Dermis blood vessel endothelial cell (primary cell): Measurements from ENCODE around the gene KRT31. TPM values are rescaled to one million over a fixed set of nuclear protein-coding genes. Genes with fewer than 3 reads are reported as not detected.
"Not testable (repeated sequence)": the region's sequence is repeated elsewhere in the genome, so short reads cannot be mapped to it uniquely, and the experiment has no call there.

ENCODE experiments used
- DNase-seq: peaks from one replicate; pipeline ENCODE4 v3.0.0; 2010
- total RNA-seq: library from RNA; depleted of rRNA; stranded (reverse); fragments of >200 nt; gene quantifications from 2 replicates; pipeline ENCODE4 v1.2.3, GENCODE V29; 2014

KRT31 gene
- total RNA-seq, 1 donor from 2014 or later, result not detected

- DNase-seq, result no peak
These were observed 19.7 kb upstream of the KRT31 start for GRCh38 chr17:41417127-41417526.

- no peak for DNase-seq
These were observed 19.1 kb upstream of the KRT31 start for GRCh38 chr17:41416479-41416878.

- no peak for DNase-seq
These were observed 18.5 kb upstream of the KRT31 start for GRCh38 chr17:41415833-41416335.

DNA sequence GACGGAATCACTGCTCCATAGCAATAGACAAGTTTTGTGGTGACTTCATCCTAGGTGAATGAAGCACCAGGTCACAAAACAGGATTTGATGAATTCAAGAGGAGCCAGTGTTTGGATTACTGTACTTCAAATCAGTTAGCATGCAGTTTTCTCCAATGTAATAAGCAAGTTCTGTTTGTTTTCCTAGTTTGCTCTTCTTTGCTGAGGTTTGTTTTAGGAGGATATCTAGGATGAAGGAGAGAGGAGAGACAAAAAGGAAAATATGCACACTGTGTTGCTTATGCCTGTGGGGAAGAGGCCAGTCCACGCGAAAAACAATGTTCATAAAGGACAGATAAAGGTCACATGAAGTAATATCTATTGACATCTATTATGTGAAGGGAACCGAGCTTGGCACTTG lies 18.0 kb upstream of the KRT31 start:
- DNase-seq, result no peak

GRCh38 chr17:41413982-41414381 lies 16.6 kb upstream of the KRT31 start:
- no peak for DNase-seq

- DNase-seq, result no peak
These were observed 16.0 kb upstream of the KRT31 start for GRCh38 chr17:41413353-41413957.

- DNase-seq, result no peak
These were observed 13.8 kb upstream of the KRT31 start for GRCh38 chr17:41411072-41411840.

DNA sequence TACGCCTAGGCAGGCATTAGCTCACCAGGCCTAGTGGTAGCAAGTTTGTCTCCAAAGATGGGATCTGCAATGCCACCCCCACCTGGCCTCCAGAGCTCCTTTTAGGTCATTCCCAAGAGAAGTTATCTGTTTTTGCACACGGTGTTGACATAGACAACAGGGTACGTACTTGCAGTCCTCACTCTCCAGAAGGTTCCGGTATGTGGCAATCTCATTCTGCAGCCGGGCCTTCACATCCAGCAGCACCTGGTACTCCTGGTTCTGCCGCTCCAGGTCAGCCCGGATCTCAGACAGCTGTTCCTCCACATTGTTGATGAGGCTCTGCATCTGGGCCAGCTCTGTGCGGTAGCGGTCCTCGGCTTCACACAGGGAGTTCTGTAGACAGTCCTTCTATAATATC lies 9.8 kb upstream of the KRT31 start:
- no peak for DNase-seq

- no peak for DNase-seq
These were observed 8.8 kb upstream of the KRT31 start for GRCh38 chr17:41406205-41406604.

DNA sequence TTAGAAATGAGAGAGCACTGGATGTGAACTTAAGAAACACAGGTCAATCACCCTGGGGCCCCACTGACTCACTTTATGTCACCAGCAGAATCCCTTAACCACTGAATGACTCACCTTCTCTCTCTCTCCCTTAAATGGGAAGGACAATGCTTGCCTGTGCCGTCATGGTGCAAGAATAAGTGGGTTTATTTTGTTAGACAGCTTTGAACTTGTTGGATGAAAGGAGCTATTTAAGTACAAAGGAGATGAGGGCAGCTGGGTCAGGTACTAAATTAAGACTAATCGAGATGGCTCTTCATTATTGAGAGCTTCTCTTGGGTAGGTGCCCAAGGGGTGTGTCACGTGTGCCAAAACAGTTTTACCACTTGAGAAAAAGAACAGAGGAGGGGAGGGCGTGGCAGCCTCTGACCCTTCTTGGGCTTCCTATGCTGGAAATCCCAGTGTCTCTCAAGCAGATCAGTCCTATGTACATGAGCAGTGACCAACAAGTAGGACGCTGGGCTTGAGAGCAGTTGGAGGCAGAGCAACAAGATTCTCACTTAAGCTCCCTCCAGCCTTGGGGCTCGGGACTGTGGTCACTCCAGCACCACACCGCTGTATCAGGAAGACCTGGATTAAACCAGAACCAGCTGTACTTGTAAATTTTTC lies 6.7 kb upstream of the KRT31 start:
- peak; percentile 71 for DNase-seq

- peak; percentile 64 for DNase-seq
These were observed 6.1 kb upstream of the KRT31 start for GRCh38 chr17:41403404-41404023.

DNA sequence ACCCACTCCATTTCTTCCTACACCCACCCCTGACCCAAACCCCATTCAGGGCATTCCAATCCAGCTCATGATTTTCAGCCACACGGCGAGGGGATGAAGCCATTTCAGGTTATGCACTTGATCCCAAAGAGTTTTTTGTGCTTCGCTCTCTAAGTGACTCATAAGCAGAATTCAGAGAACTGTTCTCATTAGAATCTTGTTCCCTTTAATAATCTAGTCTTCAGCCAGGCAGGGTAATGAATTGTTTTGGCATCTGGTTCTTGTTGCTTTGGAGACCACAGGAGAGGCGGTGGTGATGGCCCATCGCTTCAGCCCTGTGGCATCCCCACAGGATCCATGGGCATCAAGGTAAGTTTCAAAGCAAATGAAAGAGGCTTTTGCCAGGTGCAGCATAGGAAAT lies 4.8 kb upstream of the KRT31 start:
- no peak for DNase-seq

- no peak for DNase-seq
These were observed 1.1 kb downstream of the KRT31 start for GRCh38 chr17:41396340-41396739.

- DNase-seq, result no peak
These were observed 1.8 kb downstream of the KRT31 start for GRCh38 chr17:41395611-41396010.

GRCh38 chr17:41395044-41395443 lies 2.4 kb downstream of the KRT31 start:
- not testable (repeated sequence) for DNase-seq

DNA sequence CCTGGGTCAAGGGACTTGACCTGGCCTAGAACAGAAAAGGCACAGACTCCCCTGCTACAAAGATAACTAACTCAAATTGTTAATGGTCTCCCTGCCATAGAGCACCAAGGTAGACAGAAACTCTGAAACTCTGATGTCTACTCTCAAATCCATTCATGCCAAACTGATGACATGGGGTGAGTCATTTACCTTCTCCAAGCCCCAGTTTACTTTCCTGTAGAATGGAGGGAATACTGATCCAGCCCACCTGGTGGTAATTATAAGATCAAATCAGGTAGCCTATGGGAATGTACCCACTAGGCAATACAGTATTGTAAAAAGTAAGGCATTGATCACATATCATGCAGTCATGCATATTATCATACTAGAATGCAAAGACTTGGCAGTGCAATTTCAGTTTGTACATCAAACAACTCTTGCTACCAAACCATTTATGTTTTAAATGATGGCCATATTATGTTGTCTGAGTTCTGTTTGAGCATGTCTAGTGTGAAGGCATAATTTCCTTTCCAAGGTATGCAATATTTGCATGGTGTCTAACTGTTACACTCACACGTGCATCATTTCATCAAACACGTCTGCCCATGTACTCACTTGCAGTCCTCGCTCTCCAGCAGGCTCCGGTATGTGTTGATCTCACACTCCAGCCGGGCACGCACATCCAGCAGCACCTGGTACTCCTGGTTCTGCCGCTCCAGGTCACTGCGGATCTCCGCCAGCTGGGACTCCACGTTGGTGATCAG lies 3.0 kb downstream of the KRT31 start:
- DNase-seq, result no peak

DNA sequence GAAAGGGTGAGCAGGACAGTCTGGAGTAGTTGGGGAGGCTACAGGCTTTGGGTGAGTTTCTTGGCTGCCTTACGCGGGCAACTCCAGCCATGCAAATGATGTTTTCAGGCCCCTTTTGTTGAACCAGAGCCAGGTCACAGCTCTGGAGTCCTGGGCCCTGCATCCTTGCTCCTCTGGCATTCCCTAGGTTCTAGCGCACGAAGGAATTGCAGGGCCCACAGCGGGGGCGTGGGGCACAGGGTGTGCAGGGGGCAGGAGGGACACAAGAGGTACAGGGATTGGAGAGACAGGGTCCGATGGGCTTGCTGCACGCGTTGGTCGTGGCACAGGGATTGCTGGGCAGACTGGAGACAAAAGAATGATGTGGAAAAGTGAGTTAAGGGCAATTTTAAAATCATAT lies 3.6 kb downstream of the KRT31 start:
- no peak for DNase-seq

- no peak for DNase-seq
These were observed 4.1 kb downstream of the KRT31 start for GRCh38 chr17:41393294-41393693.

DNA sequence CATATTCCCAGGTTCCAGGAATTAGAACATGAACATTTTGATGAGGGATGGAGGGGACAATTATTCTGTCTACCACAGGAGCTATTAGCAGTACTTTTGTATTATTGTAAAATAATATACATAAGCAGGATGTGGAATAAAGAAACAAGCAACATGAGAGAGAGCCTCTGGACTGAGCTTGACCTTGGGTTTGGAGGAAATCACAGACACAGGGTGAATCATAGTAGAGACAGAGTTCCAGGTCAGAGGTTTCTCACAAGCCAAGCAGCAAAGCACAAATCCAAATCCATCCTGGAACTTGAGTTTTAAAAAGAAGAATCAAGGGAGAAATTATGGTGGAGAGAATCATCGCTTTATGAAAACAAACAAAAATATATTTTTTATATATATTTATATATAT lies 5.1 kb downstream of the KRT31 start:
- no peak for DNase-seq

DNA sequence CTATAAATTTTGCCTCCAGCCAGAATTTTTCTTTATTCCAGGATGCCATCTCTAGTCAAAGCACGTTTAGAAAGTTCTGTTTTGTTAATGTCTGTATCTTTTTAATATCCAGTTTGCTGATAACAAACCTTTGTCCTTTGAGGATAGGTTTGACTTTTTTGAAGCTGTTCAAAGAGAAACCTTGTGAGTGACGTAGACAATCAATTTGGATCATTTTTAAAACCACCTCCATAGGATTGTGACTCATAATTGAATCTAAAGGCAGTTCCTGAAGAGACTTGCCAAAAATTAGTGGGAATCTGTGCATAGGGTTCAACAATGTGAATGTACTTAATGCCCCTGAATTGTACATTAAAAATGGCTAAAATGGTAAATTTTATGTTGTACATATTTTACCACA lies 5.9 kb downstream of the KRT31 start:
- no peak for DNase-seq

DNA sequence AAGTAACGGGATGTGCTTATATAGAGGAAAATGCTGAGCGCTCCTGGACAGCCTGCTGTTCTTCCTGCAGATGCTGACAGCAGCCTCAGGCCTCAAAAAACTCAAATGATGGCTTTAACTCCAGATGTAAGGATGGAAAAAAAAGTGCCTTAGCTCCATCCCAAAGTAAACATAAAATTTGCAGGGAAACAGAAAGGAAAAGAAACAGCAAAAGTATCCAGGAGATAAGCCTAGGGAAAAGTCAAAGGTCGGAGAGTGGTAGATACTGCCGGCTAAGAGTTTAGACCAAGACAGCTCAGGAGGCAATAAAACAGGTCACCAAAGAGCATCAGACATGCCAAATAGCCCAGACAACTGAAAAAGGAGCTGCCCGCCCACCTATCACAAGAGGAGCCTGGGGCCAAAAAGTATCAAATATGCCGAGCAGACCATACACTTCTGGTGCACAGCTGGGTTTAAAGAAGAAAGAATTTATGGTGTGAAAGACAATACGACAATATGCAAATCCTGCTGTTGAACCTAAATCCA lies 6.9 kb downstream of the KRT31 start:
- DNase-seq, result no peak

- DNase-seq, result no peak
These were observed 9.7 kb downstream of the KRT31 start for GRCh38 chr17:41387670-41388069.
